Measurements from ENCODE around the gene TELO2. TPM values are rescaled to one million over a fixed set of nuclear protein-coding genes. Genes with fewer than 3 reads are reported as not detected.
"Not testable (repeated sequence)": the region's sequence is repeated elsewhere in the genome, so short reads cannot be mapped to it uniquely, and the experiment has no call there.

The TELO2 gene
- polyA plus RNA-seq, 5 donors: 18.0 to 51.4 (median 35.5) TPM

DNA sequence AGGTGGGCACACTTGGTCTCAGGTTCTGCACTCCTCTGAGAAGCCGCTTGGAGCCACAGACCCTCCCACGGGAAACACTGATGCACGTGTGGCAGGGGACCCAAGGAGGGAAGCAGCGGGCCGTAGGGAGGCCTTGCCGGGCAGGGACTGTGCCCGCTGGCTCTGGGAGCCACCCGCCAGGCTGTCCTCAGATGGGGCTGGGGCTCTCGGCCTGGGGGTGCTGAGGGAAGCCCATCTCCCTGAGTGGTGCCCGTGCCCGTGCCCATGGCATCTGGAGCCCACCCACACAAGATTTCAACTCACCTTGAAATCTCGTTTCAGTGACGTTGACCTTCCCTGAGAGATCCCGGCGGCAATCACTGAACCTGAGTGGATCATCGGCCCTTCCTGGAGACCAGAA, 36.2 kb upstream of the TELO2 start:
- DNase-seq: no peak

DNA sequence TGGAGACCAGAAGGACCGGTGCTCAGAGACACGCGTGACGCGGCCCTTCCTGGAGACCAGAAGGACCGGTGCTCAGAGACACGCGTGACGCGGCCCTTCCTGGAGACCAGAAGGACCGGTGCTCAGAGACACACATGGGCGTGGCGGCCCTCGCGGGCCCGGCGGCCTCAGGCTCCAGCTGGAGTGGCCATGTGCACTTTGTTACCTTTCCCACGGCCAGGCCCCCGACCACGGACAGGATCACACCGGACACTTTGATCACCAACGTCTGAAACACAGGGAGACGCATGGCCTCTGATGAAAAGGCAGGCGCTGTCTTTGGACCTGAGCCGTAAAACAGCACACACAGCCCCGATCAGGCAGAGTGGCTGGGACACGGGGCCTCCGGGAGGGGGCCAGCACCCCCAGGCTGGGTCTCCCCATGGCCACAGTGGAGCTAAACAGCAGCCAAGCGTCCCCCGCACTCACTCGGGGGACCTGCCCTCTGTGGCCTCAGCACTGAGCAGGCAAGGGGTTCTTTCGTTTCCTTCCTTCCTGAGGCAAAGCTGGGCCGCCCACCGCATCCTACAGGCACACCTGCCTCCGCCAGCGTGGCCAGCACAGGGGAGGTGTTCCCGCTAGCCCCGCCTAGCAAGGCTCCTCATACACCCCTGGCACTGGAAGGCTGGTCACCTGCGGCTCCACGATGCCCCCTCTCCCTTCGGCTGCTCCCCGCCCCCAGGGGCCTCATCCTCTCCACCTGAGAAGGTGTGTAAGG, 35.5 kb upstream of the TELO2 start:
- no peak for DNase-seq

GRCh38 chr16:1458336-1458976, 34.7 kb upstream of the TELO2 start:
- DNase-seq: no peak

DNA sequence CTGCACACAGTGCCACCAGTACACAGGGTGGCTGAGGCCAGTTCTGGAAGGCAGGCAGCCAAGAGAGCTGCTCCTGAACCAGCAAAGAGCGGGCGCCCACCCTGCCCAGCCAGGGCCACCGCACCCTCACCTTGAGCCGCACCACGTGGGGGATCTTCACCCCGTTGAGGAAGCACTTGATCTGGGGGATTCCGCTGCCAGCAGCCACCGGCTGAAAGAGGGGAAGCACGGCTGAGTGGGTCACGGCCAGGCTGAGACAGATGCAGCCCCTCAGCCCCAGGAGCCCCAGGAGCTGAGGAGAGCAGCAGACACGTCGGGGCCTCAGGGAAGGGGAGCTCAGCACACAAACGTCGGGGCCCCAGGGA, 34.2 kb upstream of the TELO2 start:
- DNase-seq: no peak

- DNase-seq: no peak
Measured at GRCh38 chr16:1459967-1460366, 33.2 kb upstream of the TELO2 start.

DNA sequence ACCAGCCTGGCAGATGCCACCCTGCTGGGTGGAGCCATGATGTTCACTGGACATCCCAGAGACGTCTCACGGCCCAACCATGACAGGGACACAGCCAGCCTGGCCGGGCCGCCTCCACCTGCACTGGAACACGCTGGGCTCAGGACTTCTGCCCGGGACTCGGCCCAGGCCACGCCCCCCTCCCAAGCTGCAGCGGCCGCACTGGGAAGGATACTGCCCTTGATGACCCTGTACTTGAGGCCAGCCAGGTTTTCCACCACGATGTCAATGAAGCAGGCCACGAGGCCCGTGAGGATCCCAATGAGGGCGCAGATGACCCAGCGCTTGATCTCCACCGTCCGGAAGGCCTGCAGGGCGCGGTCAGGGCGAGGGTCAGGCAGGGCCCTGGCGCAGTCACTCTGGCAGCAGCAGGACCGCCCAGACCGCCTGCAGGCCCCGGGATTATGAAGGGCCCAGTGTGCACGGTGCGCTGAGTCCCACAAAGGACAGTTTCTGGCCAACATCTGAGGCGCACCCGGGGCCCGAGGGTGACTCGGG, 32.5 kb upstream of the TELO2 start:
- DNase-seq: no peak

DNA sequence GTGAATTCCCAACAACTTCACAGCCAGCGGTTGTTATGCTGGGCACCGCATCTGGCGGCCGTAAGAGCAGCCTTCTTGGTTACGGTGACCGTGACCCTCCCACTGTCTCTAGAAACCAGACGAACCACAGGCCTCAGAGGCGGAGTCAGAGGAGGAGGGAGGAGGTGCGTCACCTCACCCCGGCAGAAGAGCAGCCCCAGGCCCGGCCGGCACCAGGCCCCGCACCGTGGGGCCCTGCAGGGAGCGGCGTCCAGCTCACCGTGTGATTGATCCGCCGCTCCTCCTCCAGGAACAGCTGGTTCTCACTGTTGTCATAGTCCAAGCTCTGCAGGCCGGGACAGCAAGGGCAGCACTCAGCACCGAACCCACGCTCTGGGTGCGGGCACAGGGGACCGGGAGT, 32.0 kb upstream of the TELO2 start:
- no peak for DNase-seq

GRCh38 chr16:1464196-1464893, 28.8 kb upstream of the TELO2 start:
- no peak for DNase-seq

DNA sequence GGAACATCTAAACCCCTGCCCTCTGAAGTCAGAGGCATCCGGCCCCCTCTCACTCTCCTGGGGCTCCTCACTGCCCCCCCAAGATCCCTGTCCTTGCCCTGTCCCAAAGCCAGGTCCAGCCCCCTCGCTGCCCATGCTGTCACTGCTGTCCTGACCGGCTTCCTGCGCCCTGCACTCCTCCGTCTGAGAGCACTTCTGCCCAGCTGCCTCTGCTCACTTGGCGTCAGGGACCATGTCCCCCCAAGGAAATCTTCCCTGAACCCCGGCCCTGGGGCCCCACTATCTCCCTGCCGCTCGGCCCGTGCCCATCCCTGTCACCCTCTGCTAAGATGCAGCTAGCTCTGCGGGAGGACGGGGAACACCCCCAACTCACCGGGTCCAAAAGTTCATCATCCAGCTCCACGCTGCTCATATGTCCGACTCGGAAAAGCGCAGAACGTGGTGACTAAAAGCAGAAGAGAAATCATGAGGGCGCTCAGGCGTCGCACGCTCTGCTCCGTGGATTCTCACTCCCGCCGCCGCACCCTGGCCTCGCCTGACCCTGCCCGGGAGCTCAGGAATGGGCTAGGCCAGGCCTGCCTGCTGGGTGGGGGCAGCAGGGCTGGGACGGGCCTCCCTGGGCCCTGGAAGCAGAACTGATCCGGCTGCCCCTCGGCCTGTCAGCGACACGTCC, 28.1 kb upstream of the TELO2 start:
- DNase-seq: no peak

DNA sequence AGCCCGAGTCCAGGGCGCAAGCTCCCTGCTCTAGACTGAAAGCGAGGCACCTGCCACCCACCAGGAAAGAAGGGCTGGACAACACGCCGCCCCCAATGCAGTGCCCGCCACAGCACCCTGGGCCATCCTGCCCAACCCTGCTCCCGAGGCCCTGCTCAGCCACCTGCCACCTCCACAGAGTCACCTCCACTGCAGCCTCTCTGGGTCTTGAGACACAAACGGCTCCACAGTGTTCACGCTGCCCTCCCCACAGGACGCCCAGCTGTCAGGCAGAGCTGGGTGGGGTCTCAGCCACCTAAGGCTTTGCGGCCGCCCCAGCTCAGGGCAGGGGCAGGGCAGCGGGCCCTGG, 27.6 kb upstream of the TELO2 start:
- no peak for DNase-seq

DNA sequence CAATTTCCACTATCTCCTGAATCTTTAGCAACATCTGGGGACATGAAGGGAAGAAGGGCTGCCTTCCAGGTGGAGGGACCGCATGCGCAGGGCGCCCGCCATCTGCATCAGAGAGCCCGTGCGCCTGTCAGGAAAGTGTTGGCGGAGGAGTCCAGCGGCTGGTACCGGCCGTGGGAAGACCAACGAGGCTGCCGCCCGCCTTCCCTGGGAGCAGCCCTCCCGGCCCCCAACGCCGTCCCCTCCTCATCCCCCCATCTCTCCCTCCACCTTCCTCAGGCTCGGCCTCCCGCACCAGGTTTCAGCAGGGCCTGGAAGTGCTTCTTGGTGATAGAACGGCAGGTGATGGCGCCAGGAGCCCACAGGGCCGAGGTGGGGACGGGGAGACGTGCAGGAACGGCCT, 27.1 kb upstream of the TELO2 start:
- DNase-seq: no peak

GRCh38 chr16:1466968-1467521, 26.1 kb upstream of the TELO2 start:
- no peak for DNase-seq

- DNase-seq: no peak
Measured at GRCh38 chr16:1468426-1468810, 24.7 kb upstream of the TELO2 start.

DNA sequence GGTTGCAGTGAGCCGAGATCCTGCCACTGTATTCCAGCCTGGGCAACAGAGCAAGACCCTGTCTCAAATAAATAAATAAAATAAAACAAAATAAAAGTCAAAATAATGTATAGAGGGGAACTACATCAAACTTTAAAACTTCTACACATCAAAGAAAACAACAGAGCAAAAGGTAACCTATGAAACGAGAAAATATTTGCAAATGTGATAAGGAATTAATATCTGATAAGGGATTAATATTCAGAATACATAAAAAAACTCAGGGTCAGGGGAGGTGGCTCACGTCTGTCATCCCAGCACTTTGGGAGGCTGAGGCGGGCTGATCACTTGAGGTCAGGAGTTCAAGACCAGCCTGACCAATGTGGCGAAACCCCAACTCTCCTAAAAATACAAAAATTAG, 24.0 kb upstream of the TELO2 start:
- not testable (repeated sequence) for DNase-seq

- DNase-seq: no peak
Measured at GRCh38 chr16:1469693-1470201, 23.4 kb upstream of the TELO2 start.

DNA sequence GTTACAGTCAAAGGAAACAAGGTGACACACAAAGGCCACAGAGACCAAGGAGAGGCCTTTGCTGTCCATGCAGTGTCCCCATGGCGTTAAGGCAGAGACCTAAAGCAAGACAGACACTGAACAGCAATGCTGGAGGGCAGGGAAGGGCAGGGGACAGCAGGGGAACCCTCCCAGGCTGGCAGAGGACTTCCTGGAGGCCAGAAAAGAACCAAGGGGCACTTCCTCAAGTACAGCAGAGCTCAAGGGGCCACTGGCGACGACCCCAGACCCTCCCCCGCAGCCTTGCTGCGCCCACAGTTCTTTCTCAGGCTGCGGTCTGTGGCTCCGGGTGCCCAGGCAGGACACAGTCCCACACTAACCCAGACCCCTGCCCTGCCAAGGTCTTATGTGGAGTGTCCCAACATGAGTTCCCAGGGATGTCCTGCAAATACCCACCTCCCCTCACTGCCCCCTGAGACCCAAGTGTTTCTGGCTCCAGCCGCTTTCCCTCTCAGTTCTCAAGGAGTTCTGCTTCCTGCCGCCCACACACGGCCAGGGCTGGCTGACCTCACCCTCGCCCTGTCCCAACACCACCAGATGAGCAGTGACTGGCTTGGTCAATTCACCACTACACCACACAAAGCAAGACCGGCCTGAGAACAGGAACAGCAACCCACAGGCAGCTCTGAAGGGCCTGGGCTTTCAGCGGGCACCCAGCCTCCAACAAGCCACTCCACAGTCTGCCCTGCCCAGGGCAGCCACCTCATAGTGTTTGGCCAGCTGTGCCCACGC, 22.5 kb upstream of the TELO2 start:
- DNase-seq: no peak

- DNase-seq: no peak
Measured at GRCh38 chr16:1471569-1472194, 21.5 kb upstream of the TELO2 start.

GRCh38 chr16:1472974-1473373, 20.2 kb upstream of the TELO2 start:
- no peak for DNase-seq

GRCh38 chr16:1474082-1474795, 18.9 kb upstream of the TELO2 start:
- DNase-seq: no peak
